Tongue (tissue), 2 donors: ENCODE measurements around the gene CHRNG. TPM values are rescaled to one million over a fixed set of nuclear protein-coding genes. Genes with fewer than 3 reads are reported as not detected.
"Not testable (repeated sequence)": the region's sequence is repeated elsewhere in the genome, so short reads cannot be mapped to it uniquely, and the experiment has no call there.

ENCODE experiments used
- DNase-seq: peaks from one replicate; pipeline ENCODE4 v3.0.0-alpha.2; 2015
- total RNA-seq: library from RNA; depleted of rRNA; stranded (reverse); fragments of >200 nt; gene quantifications from one replicate; pipeline ENCODE4 v1.2.3, GENCODE V29; 2014

CHRNG gene
- total RNA-seq, 1 donor from 2014 or later, result 19.5 TPM

DNA sequence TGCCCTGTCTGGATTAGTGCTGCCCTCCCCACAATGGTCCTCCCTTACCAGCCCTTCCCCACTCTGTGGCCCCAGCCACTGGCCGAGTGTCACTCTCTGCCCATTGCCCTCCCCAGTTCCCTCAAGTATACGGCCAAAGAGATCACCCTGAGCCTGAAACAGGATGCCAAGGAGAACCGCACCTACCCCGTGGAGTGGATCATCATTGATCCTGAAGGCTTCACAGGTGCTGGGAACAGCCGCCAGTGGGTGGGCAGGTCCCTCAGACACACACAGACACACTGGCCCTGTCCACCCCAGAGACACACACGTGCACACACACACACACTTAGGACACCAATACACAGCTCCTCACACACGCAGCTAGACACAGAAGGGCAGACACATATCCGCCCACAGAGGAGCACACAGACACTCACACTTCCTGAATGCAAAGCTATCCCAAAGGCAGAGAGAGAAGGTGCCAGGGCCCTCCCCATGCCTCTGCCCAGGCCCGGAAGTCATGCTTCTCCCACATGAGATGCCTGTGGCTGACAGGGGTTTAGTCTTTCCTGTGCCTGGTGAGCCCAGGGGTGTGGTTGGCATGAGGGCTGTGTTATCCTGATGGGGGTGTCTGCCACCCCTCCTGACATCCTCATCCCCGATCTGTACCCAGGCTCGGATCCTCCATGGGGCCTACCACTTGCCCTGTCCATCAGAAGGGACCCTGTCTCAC, 10.6 kb upstream of the CHRNG start:
- DNase-seq, result no peak

- no peak for DNase-seq
Measured at GRCh38 chr2:232529806-232530547, 9.5 kb upstream of the CHRNG start.

GRCh38 chr2:232530626-232531260, 8.7 kb upstream of the CHRNG start:
- no peak for DNase-seq

DNA sequence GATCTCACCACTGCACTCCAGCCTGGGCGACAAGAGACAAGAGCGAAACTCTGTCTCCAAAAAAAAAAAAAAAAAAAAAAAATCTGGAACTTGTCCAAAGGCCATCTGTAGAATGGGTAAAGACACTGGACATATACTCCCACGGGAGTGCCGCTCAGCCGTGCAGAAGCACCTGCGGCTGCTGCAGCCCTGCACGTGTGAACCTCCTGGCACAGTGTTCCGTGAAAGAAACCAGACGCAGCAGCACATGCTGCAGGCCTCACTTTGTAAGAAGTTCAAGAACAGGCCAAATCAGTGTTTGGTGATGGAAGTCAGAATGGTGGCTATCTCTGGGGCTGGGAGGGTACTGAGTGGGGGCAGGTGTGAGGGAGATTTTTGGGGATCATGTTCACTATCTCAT, 7.1 kb upstream of the CHRNG start:
- peak; percentile 81 for DNase-seq

DNA sequence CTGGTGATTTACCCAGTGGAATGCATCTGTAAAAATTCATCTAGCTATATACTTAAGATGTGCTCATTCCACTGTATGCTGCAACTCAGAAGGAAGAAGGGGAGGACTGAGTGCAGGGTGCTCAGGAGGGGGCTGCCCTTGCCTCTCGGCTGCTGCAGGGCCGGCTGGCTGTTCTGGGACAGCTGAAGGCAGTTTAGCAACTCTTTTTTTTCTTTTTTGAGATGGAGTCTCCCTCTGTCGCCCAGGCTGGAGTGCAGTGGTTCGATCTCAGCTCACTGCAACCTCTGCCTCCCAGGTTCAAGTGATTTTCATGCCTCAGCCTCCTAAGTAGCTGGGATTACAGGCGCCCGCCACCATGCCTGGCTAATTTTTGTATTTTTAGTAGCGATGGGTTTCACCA, 6.7 kb upstream of the CHRNG start:
- DNase-seq, result not testable (repeated sequence)

DNA sequence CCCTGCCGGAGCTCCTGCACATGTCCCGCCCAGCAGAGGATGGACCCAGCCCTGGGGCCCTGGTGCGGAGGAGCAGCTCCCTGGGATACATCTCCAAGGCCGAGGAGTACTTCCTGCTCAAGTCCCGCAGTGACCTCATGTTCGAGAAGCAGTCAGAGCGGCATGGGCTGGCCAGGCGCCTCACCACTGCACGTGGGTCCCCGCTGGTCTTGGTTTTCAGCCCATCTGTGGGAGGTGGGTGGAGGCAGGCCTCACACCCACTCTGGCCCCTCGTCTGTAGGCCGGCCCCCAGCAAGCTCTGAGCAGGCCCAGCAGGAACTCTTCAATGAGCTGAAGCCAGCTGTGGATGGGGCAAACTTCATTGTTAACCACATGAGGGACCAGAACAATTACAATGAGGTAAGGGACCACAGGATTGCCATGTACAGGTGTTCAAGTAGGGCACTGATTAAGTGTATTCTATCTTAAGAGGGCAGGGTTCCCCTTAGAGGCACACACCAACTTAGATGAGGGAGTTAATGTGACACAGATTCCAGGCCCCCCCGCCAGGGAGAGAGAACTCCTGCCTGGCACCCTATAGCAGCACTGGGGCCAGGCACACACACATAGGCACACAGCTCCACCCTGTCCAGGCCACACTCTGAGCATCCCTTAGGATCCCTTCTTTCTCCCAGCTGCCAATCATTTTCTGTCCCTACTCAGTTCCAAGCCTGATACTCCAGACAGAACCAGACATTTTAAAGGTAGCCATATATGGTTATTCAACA, 5.4 kb upstream of the CHRNG start:
- DNase-seq, result peak; percentile 51

DNA sequence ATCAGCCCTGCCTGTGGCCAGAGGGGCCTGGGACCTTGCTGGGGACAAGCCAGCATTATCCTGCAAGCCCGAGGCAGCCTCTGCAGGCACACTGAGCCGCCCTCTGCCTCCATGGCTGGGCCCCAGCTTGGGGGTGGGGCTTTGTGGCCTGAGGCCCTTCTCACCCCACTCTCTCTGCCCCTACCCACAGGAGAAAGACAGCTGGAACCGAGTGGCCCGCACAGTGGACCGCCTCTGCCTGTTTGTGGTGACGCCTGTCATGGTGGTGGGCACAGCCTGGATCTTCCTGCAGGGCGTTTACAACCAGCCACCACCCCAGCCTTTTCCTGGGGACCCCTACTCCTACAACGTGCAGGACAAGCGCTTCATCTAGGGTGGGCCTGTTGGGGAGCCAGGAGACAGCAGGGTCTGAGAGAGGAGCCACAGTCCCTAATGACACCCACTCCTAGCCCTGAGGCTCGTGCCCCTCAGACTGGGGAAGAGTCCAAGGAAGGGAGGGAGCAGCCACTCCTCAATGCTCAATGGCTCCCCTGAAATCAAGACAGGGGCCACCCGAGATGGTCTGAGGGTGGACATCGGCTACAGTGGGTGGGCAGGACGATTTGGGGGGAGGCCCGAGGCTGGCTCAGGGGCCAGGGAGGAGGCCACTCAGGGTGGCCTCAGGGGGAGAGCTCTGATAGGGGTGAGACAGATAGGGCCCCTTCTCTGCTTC, 4.4 kb upstream of the CHRNG start:
- no peak for DNase-seq

- DNase-seq, result no peak
Measured at GRCh38 chr2:232535761-232536530, 3.5 kb upstream of the CHRNG start.

DNA sequence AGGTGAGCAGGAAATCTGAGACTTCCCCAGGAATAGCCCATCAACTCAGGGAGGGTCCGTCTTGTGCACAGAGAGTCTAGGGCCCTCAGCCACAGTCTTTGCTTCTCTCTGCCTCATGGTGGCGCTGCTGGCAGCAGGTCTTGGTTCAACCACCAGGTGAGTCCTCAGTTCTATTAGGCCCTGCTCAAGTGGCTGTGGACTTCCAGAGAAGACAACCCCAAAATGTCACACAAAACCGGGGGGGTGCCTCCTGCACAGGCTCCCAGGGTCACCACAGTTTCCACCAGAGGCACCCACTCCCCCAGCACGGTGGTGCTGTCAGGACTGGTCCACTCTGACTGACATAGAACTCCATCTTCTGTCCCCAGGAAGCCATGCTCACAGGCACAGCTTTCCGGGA, 2.4 kb upstream of the CHRNG start:
- DNase-seq, result no peak

DNA sequence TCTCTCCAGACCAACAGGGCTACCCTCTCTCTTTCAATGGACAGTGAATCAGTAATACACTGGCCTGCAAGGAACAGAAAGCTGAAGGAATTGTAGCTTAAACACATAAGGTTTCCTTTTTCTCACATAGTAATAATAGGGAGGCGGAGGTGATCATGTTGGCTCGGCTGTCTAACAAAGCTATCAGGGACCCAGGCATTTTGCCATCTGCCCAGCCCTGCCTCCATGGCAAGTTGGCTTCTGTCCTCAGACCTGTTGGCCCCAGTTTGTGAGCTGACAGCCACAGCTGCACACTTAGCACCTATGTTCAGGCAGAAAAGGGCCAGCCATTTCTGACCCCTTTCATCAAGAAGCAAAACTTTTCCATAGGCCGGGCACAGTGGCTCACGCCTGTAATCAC, 2.0 kb upstream of the CHRNG start:
- peak; percentile 62 for DNase-seq

DNA sequence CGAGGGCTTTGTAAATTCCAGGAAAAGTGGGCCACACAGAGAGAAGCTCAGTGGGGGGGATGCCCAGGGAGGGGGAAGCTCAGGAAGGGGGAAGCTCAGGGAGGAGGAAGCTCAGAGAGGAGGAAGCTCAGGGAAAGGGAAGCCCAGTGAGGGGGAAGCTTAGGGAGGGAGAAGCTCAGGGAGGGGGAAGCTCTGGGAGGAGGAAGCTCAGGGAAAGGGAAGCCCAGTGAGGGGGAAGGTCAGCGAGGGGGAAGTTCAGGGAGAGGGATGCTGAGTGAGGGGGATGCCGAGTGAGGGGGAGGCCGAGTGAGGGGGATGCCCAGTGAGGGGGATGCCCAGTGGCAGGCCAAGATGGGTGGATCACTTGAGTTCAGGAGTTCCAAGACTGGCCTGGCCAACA, 821 bp upstream of the CHRNG start:
- DNase-seq, result no peak

- DNase-seq, result no peak
Measured at GRCh38 chr2:232540441-232541041, 1.0 kb downstream of the CHRNG start.

DNA sequence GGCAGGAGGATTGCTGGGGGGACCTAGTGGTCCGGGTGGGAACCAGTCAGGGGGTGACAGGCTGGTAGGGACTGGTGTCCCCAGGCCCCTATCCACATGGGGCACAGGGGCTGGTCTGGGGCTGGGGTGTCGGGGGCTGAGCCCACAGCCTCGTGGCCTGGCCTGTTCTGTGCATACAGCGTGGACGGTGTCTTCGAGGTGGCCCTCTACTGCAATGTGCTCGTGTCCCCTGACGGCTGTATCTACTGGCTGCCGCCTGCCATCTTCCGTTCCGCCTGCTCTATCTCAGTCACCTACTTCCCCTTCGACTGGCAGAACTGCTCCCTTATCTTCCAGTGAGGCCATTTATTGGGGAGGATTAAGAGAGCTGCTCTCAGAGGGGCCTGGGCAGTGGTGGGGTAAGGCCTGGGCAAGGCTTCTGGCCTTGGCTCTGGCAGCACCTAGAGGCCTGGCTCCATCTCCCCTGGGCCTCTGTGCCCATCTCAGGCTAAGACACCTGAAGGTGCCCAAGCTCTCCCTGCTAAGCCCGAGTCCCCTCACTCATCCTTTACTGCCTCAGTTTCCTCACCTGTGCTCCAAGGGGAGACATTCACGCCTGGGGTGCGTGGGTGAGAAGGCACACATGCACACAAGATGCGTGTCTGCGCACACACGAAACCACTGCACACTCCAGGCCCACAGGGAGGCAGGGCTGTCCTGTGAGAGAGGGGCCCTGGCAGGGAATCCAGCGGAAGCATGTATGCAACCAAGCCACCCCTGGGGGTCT, 1.9 kb downstream of the CHRNG start:
- no peak for DNase-seq

DNA sequence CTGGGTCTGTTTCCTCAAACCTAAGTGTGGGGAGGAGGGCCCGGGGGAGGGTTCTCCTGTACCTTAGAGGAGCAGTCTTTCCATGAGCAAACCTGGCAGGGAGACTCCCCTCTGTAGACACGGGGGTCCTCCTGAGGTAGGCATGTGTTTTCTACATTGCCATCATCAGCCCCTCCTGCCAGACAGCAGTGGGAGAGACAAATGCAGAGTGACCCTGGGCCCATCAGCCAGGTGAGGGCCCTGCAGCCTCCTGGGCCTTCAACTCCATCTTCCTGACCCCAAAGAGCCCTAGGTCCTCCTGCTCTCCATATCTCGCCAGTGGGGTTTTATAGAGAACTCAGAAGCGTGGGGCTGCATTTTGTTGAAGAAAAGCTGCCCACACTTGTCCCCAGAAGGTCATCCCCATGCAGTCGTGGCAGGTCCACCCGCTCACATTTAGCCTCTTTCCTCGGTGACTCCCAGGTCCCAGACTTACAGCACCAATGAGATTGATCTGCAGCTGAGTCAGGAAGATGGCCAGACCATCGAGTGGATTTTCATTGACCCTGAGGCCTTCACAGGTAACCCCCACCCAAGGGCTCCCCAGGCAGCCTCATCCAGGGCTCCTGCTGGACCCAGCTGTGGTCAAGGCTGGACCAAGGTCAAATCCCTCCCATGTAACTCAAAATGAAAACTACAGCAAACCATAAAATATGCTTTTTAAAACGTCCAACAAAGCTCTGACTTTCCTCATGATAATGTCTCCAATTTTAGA, 2.6 kb downstream of the CHRNG start:
- DNase-seq, result no peak

GRCh38 chr2:232542715-232543467, 3.4 kb downstream of the CHRNG start:
- DNase-seq, result no peak

- no peak for DNase-seq
Measured at GRCh38 chr2:232543491-232543890, 4.0 kb downstream of the CHRNG start.

GRCh38 chr2:232543928-232544631, 4.6 kb downstream of the CHRNG start:
- DNase-seq, result no peak

DNA sequence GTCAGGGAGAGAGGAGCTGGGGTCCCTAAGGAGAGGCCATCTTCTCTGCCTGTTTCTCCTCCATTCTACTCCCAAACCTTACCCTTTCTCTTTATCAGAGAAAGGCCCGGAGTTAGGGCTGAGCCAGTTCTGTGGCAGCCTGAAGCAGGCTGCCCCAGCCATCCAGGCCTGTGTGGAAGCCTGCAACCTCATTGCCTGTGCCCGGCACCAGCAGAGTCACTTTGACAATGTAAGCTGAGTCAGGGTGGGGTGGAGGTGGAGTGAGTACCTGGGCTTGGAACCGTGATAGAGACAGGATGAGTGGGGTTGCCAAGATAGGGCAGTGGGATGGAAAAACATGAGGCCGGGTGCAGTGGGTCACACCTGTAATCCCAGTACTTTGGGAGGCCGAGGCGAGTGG, 5.2 kb downstream of the CHRNG start:
- no peak for DNase-seq
